ENCODE measurements around the gene IL17RE. TPM values are rescaled to one million over a fixed set of nuclear protein-coding genes. Genes with fewer than 3 reads are reported as not detected.

Gene IL17RE
- total and polyA plus RNA-seq, 9 of the 15 experiments (the other 6 are each of a cell fraction or from before 2014, with no cell fraction given): 0.32 to 1.9 (median 0.51) TPM; not detected in 4

- no peak for TF ChIP-seq SREBF1 (IDR thresholded peaks at IDR 0.05; ENCODE audit: borderline replicate concordance, low read depth, low read length)
- no peak for TF ChIP-seq NR2C1 (IDR thresholded peaks at IDR 0.05)
- no peak for TF ChIP-seq NR2C1 (tag; IDR thresholded peaks at IDR 0.05)
- TF ChIP-seq, protein P1, sequence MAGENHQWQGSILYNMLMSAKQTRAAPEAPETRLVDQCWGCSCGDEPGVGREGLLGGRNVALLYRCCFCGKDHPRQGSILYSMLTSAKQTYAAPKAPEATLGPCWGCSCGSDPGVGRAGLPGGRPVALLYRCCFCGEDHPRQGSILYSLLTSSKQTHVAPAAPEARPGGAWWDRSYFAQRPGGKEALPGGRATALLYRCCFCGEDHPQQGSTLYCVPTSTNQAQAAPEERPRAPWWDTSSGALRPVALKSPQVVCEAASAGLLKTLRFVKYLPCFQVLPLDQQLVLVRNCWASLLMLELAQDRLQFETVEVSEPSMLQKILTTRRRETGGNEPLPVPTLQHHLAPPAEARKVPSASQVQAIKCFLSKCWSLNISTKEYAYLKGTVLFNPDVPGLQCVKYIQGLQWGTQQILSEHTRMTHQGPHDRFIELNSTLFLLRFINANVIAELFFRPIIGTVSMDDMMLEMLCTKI (IDR thresholded peaks at IDR 0.05; ENCODE audit: partially characterized antibody): no peak
- TF ChIP-seq FOXA3 (CRISPR knock-in tag; conservative IDR thresholded peaks at IDR 0.05 in 1 of 2, IDR thresholded peaks at IDR 0.05 in 1 of 2): 0 out of 4 replicates have a peak, but pooled peaks of 1 of the 2 experiments have one; percentile 42
- no peak for TF ChIP-seq ZNF561 (CRISPR knock-in tag; conservative IDR thresholded peaks at IDR 0.05)
- TF ChIP-seq MEF2A (IDR thresholded peaks at IDR 0.05; ENCODE audit: control insufficient read depth, low read depth, low read length): no peak
- TF ChIP-seq, protein P2, sequence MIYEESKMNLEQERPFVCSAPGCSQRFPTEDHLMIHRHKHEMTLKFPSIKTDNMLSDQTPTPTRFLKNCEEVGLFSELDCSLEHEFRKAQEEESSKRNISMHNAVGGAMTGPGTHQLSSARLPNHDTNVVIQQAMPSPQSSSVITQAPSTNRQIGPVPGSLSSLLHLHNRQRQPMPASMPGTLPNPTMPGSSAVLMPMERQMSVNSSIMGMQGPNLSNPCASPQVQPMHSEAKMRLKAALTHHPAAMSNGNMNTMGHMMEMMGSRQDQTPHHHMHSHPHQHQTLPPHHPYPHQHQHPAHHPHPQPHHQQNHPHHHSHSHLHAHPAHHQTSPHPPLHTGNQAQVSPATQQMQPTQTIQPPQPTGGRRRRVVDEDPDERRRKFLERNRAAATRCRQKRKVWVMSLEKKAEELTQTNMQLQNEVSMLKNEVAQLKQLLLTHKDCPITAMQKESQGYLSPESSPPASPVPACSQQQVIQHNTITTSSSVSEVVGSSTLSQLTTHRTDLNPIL (CRISPR knock-in tag; IDR thresholded peaks at IDR 0.05): no peak
- TF ChIP-seq TEAD4 (IDR thresholded peaks at IDR 0.05; ENCODE audit: low read length): no peak
- 0 out of 2 replicates have a peak, but pooled peaks have one; percentile 81 for TF ChIP-seq TEAD4 (CRISPR knock-in tag; IDR thresholded peaks at IDR 0.05; ENCODE audit: borderline replicate concordance)
- 0 out of 2 replicates have a peak, but pooled peaks have one; percentile 46 for TF ChIP-seq DMBX1 (CRISPR knock-in tag; IDR thresholded peaks at IDR 0.05; ENCODE audit: borderline replicate concordance)
- no peak for TF ChIP-seq GABPA (tag; conservative IDR thresholded peaks at IDR 0.05; ENCODE audit: low read depth)
- TF ChIP-seq, protein P3, sequence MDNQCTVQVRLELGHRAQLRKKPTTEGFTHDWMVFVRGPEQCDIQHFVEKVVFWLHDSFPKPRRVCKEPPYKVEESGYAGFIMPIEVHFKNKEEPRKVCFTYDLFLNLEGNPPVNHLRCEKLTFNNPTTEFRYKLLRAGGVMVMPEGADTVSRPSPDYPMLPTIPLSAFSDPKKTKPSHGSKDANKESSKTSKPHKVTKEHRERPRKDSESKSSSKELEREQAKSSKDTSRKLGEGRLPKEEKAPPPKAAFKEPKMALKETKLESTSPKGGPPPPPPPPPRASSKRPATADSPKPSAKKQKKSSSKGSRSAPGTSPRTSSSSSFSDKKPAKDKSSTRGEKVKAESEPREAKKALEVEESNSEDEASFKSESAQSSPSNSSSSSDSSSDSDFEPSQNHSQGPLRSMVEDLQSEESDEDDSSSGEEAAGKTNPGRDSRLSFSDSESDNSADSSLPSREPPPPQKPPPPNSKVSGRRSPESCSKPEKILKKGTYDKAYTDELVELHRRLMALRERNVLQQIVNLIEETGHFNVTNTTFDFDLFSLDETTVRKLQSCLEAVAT (IDR thresholded peaks at IDR 0.05): peak in 1 of 2 experiments; percentile 49; a peak in 2 of 4 replicates
- no peak for TF ChIP-seq TCF7L2 (IDR thresholded peaks at IDR 0.05; ENCODE audit: low read depth, low read length)
- peak; percentile 55 for TF ChIP-seq JUND (IDR thresholded peaks at IDR 0.05; ENCODE audit: borderline replicate concordance, low read depth, low read length)
- no peak; the same call in 2 of the 3 replicates for TF ChIP-seq JUND (tag; IDR thresholded peaks at IDR 0.05; ENCODE audit: borderline replicate concordance, low read depth, low read length)
- no peak for TF ChIP-seq ZNF431 (CRISPR knock-in tag; IDR thresholded peaks at IDR 0.05)
- no peak for TF ChIP-seq CHD2 (IDR thresholded peaks at IDR 0.05; ENCODE audit: low read depth, low read length)
- TF ChIP-seq ZFP91 (CRISPR knock-in tag; IDR thresholded peaks at IDR 0.05): no peak
- TF ChIP-seq ZNF766 (CRISPR knock-in tag; conservative IDR thresholded peaks at IDR 0.05): no peak
- no peak for TF ChIP-seq CREB3 (tag; conservative IDR thresholded peaks at IDR 0.05; ENCODE audit: low read depth)
Measured at GRCh38 chr3:9932843-9933560, 30.4 kb downstream of the IL17RE start (continued).

Data from K562 (cell line).